ENCODE results near the gene NRIP2. TPM values are rescaled to one million over a fixed set of nuclear protein-coding genes. Genes with fewer than 3 reads are reported as not detected.

NRIP2 gene
- total RNA-seq, 1 experiment from 2014 or later = 0.15 TPM

DNA sequence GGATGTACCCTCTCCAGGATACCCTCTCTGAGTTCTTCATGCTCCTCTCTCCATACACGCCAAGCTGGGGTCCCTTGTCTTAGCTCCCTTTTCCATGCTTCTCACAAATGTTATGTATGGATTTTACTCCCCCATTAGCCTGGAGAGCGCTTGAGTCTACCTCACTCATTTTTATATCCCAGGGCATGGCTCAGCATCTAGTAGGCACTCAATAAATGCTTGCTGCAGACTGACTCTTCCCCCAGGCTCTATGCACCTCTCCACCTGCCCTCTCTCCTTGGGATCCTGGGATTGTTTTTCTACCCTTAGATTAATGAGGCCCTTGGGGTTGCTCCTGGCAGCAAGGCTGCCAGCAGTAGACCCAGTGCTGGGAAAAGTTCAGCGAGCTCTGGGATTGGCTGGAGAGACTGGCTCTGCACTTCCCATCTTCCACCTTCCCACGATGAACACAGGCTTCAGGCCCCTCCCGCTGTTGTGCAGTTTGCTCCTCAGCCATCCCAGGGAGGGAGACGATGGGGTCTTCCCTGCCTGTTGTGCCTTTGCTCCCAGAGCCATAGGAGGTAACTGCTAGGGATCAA is 2.2 kb downstream of the NRIP2 start:
- Histone ChIP-seq H2BK15ac (ENCODE audit: low read depth, low read length) (no peak overlapping the region), H3K4me1 (ENCODE audit: insufficient read depth, low read length) (no peaks in the 10 kb centered on the region), H3K4ac (ENCODE audit: low read depth, low read length) (no peak overlapping the region), H3K23ac (ENCODE audit: insufficient read length, low read depth, low read length) (no peak overlapping the region), H3K23me2 (ENCODE audit: insufficient read length, low read depth, low read length, poor library complexity, severe bottlenecking) (no peaks in the 10 kb centered on the region), H3K14ac (ENCODE audit: insufficient read depth, low read length) (no peak overlapping the region), H3K27ac (ENCODE audit: insufficient read length, low read depth, low read length) (no peak overlapping the region), H3K18ac (ENCODE audit: insufficient read length, low read depth, low read length) (no peak overlapping the region), H2AFZ (ENCODE audit: low read length) (no peak overlapping the region), H3K56ac (ENCODE audit: insufficient read length, low read depth, low read length) (no peak overlapping the region), H4K5ac (ENCODE audit: insufficient read length, low read depth, low read length) (no peak overlapping the region), H2BK20ac (ENCODE audit: low read depth, low read length, poor library complexity, severe bottlenecking) (no peak overlapping the region), H4K20me1 (ENCODE audit: control insufficient read depth, insufficient read depth, insufficient read length) (no peaks in the 10 kb centered on the region), H2BK120ac (ENCODE audit: low read depth, low read length, poor library complexity, severe bottlenecking) (no peak overlapping the region), H3T11ph (ENCODE audit: low read length) (no peak overlapping the region), H3K27me3 (ENCODE audit: insufficient read depth, low read length) (no peaks in the 10 kb centered on the region), H4K8ac (replicated peaks; ENCODE audit: insufficient read length, low read depth, low read length) (no peak overlapping the region), H3K4me2 (ENCODE audit: insufficient read depth, insufficient read length, low read length) (no peak overlapping the region), H2AK5ac (ENCODE audit: insufficient read length, low read length) (no peak overlapping the region), H4K91ac (ENCODE audit: insufficient read length, low read depth, low read length) (no peak overlapping the region), H3K9me3 (ENCODE audit: control insufficient read depth, low read depth, low read length) (no peaks in the 10 kb centered on the region), H3K9ac (ENCODE audit: extremely low read depth, insufficient read length, low read length) (no peak overlapping the region), H2BK12ac (ENCODE audit: insufficient read length, low read depth, low read length) (no peak overlapping the region), H3K79me2 (ENCODE audit: insufficient read depth, low read length) (no peaks in the 10 kb centered on the region), H2BK5ac (ENCODE audit: insufficient read length, low read length) (no peak overlapping the region), H3K79me1 (ENCODE audit: insufficient read depth, low read depth, low read length, poor library complexity, severe bottlenecking) (no peaks in the 10 kb centered on the region)
- TF ChIP-seq, protein P1, sequence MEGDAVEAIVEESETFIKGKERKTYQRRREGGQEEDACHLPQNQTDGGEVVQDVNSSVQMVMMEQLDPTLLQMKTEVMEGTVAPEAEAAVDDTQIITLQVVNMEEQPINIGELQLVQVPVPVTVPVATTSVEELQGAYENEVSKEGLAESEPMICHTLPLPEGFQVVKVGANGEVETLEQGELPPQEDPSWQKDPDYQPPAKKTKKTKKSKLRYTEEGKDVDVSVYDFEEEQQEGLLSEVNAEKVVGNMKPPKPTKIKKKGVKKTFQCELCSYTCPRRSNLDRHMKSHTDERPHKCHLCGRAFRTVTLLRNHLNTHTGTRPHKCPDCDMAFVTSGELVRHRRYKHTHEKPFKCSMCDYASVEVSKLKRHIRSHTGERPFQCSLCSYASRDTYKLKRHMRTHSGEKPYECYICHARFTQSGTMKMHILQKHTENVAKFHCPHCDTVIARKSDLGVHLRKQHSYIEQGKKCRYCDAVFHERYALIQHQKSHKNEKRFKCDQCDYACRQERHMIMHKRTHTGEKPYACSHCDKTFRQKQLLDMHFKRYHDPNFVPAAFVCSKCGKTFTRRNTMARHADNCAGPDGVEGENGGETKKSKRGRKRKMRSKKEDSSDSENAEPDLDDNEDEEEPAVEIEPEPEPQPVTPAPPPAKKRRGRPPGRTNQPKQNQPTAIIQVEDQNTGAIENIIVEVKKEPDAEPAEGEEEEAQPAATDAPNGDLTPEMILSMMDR (conservative IDR thresholded peaks at IDR 0.05) = no peak
- no peak for DNase-seq
- Mint-ChIP-seq H3K36me3 (ENCODE audit: insufficient read depth in 1 of 3, low read depth in 3 of 3) (peaks cover 6 to 37% (median 25%) of the 10 kb centered on the region in 3 experiments; a peak in 6 of 7 replicates), H3K27ac (peak overlapping the region in 1 of 3 experiments; percentile 63; a peak in 1 of 7 replicates), H3K4me3 (no peak overlapping the region), H3K9me3 (no peaks in the 10 kb centered on the region), H3K4me1 (peaks cover 17 to 33% of the 10 kb centered on the region in 2 experiments), H3K27me3 (ENCODE audit: low read depth) (no peaks in the 10 kb centered on the region)
- WGBS (ENCODE audit: extremely low coverage, insufficient read length, low lambda C conversion rate) = no CpG with 5 or more reads among the region's 6 CpGs

All from H9 (cell line).